Stomach (tissue), 4 donors: ENCODE results near the gene SENP8.

Experiments
- CTCF ChIP-seq, 7 experiments: fragments of 450-650 bp in 4 of 7; fragments of 200-600 bp in 3 of 7; sonication (generic) in 3 of 7; IDR thresholded peaks; one replicate each; pipeline ENCODE4 v1.5.1; 2016 to 2019; ENCODE audit warnings: antibody characterized with exemption in 7 of 7, control low read depth in 2 of 7, mild to moderate bottlenecking in 1 of 7
- EP300 ChIP-seq: sonication (generic); formaldehyde crosslinking; IDR thresholded peaks from one replicate; pipeline ENCODE4 v1.6.1; 2017; ENCODE audit warnings: antibody characterized with exemption
- POLR2A ChIP-seq, 4 donors: fragments of 450-650 bp; IDR thresholded peaks; one replicate each; pipeline ENCODE4 v1.6.1; 2016; ENCODE audit warnings: antibody characterized with exemption in 4 of 4, control low read depth in 2 of 4, mild to moderate bottlenecking in 1 of 4, moderate library complexity in 1 of 4
- POLR2AphosphoS5 ChIP-seq, 3 donors: sonication (generic); formaldehyde crosslinking; IDR thresholded peaks; one replicate each; pipeline ENCODE4 v1.6.1; 2016; ENCODE audit warnings: antibody characterized with exemption in 3 of 3

DNA sequence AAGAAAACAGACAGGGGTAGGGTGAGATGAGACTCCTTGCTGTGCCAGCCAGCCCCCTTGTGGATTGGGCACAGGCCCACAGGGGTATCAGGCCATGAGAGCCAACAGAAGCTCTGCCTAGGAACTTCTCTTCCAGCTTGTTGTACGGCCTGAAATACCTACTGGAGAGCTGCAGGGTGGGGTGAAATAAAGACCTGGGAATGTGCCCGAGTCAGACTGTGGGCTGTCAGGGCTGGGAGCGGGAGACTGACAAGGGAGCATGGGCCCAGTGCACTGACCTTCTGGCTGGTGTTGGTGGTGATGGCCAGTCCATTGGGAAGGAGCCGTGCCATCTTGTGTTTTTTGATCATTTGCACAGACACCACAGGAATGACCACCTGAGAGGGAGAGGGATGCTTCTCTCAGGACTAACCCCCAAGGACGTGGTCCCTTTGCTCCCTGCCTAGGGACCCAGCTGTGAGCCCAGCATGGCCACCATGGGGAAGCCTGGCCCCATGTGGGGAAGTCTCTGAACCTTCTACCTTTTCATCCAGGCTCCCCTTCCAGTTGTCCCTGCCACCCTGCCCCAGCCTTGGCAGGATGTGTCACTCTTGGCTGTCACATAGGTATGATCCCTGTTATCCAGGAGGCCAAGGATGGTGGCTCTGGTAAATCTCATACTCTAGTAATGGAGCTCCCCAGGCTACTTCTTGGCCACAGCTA, 48.7 kb downstream of the SENP8 start:
- TF ChIP-seq CTCF (IDR thresholded peaks at IDR 0.05) (no peak), POLR2AphosphoS5 (IDR thresholded peaks at IDR 0.05) (no peak), EP300 (no peak), POLR2A (IDR thresholded peaks at IDR 0.05) (no peak)
